ENCODE data around the gene RAP1GAP2. TPM values are rescaled to one million over a fixed set of nuclear protein-coding genes. Genes with fewer than 3 reads are reported as not detected.

RAP1GAP2 gene
- total RNA-seq, 4 donors from 2014 or later, result 1.5 to 23.1 (median 6.7) TPM

DNA sequence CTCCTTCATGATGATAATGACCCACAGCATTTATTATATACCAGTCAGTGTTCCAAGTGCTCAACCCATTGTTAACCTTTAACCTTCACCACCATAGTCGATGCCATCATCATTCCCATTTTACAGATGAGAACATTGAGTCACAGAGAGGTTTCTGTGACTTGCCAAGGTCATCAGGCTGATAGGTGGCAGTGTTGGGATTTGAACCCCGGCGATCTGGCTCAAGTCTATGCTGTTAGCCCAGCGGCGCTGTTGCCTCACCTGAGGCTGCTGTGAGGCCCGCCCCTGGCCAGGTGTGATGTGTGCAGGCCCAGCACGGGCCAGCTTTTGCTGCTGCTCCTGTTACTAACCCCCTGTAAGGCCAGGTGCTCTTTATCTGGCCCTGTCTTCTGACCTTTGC lies 166.0 kb downstream of the RAP1GAP2 start:
- TF ChIP-seq CTCF (IDR thresholded peaks at IDR 0.05) (no peak), POLR2A (IDR thresholded peaks at IDR 0.05) (no peak)
- Histone ChIP-seq H3K36me3 (no peaks in the 10 kb centered on the region), H3K4me3 (no peak overlapping the region), H3K27ac (no peak overlapping the region), H3K4me1 (no peaks in the 10 kb centered on the region), H3K27me3 (no peaks in the 10 kb centered on the region), H3K9me3 (no peaks in the 10 kb centered on the region)
- DNase-seq, result no peak
- intact Hi-C loops (cut with DNase I; ENCODE audit: low total_unique reads), result no loop called here

GRCh38 chr17:2962729-2963128 lies 166.5 kb downstream of the RAP1GAP2 start:
- H3K36me3 ChIP-seq, result no peaks in the 10 kb centered on the region
- H3K4me3 ChIP-seq, result no peak overlapping the region
- H3K27me3 ChIP-seq, result no peaks in the 10 kb centered on the region
- H3K27ac ChIP-seq, result no peak overlapping the region
- TF ChIP-seq CTCF (IDR thresholded peaks at IDR 0.05), result no peak
- TF ChIP-seq POLR2A (IDR thresholded peaks at IDR 0.05), result no peak
- no peak for DNase-seq
- no peaks in the 10 kb centered on the region for H3K4me1 ChIP-seq
- no peaks in the 10 kb centered on the region for H3K9me3 ChIP-seq
- intact Hi-C loops (cut with DNase I; ENCODE audit: low total_unique reads), result no loop called here

DNA sequence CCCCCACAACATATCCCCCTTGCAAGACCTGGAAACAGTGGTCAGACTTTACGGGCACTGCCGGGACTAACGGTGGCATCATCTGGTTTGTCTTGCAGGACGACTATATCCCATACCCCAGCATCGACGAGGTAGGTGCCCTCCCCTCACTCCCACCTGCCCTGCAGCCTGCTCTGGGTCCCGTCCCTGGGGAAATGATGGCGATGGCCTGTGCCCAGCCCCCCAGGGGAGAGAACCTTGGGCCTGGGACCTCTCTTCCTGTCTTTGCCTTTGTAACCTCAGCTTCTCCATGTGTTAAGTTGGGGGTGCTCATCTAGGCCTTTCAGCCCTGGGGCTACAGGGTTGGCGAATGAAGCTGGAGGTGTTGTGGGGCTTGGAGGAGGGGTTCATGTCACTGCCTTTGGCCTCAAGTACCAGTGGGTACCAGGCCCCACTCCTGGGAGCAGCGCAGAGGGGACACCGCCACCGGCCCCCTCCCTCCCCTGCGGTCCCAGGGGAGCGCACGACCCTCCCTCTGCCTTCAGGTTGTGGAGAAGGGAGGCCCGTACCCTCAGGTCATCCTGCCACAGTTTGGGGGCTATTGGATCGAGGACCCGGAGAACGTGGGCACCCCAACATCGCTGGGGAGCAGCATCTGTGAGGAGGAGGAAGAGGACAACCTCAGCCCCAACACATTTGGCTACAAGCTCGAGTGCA lies 167.2 kb downstream of the RAP1GAP2 start:
- H3K36me3 ChIP-seq, result no peaks in the 10 kb centered on the region
- H3K27me3 ChIP-seq, result no peaks in the 10 kb centered on the region
- no peak overlapping the region for H3K4me3 ChIP-seq
- DNase-seq, result no peak
- TF ChIP-seq CTCF (IDR thresholded peaks at IDR 0.05), result no peak
- TF ChIP-seq POLR2A (IDR thresholded peaks at IDR 0.05), result no peak
- H3K27ac ChIP-seq, result no peak overlapping the region
- H3K4me1 ChIP-seq, result no peaks in the 10 kb centered on the region
- no peaks in the 10 kb centered on the region for H3K9me3 ChIP-seq
- intact Hi-C loops (cut with DNase I; ENCODE audit: low total_unique reads), result no loop called here

GRCh38 chr17:2964028-2964356 lies 167.8 kb downstream of the RAP1GAP2 start:
- Histone ChIP-seq H3K27ac (no peak overlapping the region), H3K9me3 (no peaks in the 10 kb centered on the region), H3K4me3 (no peak overlapping the region), H3K27me3 (no peaks in the 10 kb centered on the region), H3K36me3 (no peaks in the 10 kb centered on the region), H3K4me1 (no peaks in the 10 kb centered on the region)
- TF ChIP-seq CTCF (IDR thresholded peaks at IDR 0.05) (no peak), POLR2A (IDR thresholded peaks at IDR 0.05) (no peak)
- intact Hi-C loops (cut with DNase I; ENCODE audit: low total_unique reads), result no loop called here
- no peak for DNase-seq

DNA sequence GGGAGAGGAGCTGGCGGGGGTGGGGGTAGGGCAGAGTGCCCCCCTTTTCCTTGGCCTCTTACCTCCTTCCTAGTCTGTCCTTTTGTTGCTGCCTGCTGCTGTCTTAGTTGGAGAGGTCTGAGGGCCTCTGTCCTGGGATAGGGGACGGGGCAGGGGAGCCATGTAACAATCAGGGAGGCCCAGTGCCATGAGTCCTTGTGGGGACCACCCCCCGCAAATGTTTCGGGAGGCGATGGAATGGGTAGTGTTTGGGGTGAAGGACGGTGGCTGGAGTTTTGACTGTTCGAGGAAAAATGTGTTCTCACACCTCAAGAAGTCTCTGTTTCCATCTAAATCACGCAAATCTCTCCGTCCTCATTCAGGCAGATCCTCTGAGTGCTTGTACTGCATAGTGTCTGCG lies 168.1 kb downstream of the RAP1GAP2 start:
- Histone ChIP-seq H3K36me3 (no peaks in the 10 kb centered on the region), H3K27me3 (no peaks in the 10 kb centered on the region), H3K27ac (no peak overlapping the region), H3K9me3 (no peaks in the 10 kb centered on the region), H3K4me1 (no peaks in the 10 kb centered on the region), H3K4me3 (no peak overlapping the region)
- no peak for TF ChIP-seq POLR2A (IDR thresholded peaks at IDR 0.05)
- intact Hi-C loops (cut with DNase I; ENCODE audit: low total_unique reads), result no loop called here
- no peak for DNase-seq

DNA sequence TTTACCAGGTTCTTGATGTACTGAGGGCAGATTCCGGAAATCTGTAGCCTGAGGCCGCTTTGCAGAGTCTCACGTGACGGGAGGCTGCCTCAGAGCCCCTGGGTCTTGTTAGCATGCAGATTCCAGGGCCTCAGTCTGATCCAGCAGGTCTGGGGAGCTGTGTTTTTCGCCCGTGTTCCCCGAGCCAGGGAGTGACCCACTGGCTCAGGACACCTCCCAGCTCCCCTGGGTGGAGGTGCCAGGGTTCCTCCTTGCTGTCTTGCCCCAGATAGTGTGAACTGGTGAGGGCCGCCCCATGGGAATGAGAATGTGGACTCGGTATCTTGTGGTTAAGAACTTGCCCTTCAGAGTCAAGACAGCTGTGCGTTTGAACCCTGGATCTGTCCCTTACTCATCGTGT lies 168.6 kb downstream of the RAP1GAP2 start:
- no peaks in the 10 kb centered on the region for H3K27me3 ChIP-seq
- no peaks in the 10 kb centered on the region for H3K36me3 ChIP-seq
- H3K4me3 ChIP-seq, result no peak overlapping the region
- no peak for TF ChIP-seq POLR2A (IDR thresholded peaks at IDR 0.05)
- no peak for TF ChIP-seq CTCF (IDR thresholded peaks at IDR 0.05)
- no peak overlapping the region for H3K27ac ChIP-seq
- no peak for DNase-seq
- no peaks in the 10 kb centered on the region for H3K9me3 ChIP-seq
- no peaks in the 10 kb centered on the region for H3K4me1 ChIP-seq
- intact Hi-C loops (cut with DNase I; ENCODE audit: low total_unique reads), result no loop called here

Data from uterus (tissue), 4 donors.